Heart left ventricle (tissue), 16 donors: ENCODE measurements around the gene RAD51B. TPM values are rescaled to one million over a fixed set of nuclear protein-coding genes. Genes with fewer than 3 reads are reported as not detected.

Experiments
- ATAC-seq, 4 donors: fragments of 200-7000 bp; cut with Tn5 transposase; one replicate each; pipeline ENCODE4 v1.9.1; 2020 to 2022; ENCODE audit warnings: moderate library complexity in 4 of 4, mild to moderate bottlenecking in 3 of 4, moderate number of reproducible peaks in 1 of 4
- DNase-seq, 5 donors: peaks; one replicate each; pipeline ENCODE4 v3.0.0-alpha.2; 2020
- H3K27ac ChIP-seq, 12 donors: fragments of 200-600 bp; sonication (generic) in 4 of 12; one replicate each; pipeline versions ENCODE4 v1.5.0 to v1.8.0; 2016 to 2022; ENCODE audit warnings: mild to moderate bottlenecking in 2 of 12
- H3K27me3 ChIP-seq, 9 donors: fragments of 200-600 bp; sonication (generic) in 2 of 9; one replicate each; pipeline versions ENCODE4 v1.5.1 to v1.8.0; 2016 to 2022; ENCODE audit warnings: mild to moderate bottlenecking in 3 of 9
- H3K36me3 ChIP-seq, 9 donors: fragments of 200-600 bp; sonication (generic) in 2 of 9; one replicate each; pipeline versions ENCODE4 v1.5.0 to v1.8.0; 2018 to 2022; ENCODE audit warnings: mild to moderate bottlenecking in 2 of 9
- H3K4me1 ChIP-seq, 12 donors: fragments of 200-600 bp; sonication (generic) in 4 of 12; one replicate each; pipeline versions ENCODE4 v1.5.0 to v1.8.0; 2016 to 2022; ENCODE audit warnings: mild to moderate bottlenecking in 3 of 12
- H3K4me3 ChIP-seq, 12 donors: fragments of 200-600 bp; sonication (generic) in 4 of 12; one replicate each; pipeline versions ENCODE4 v1.5.0 to v1.8.0; 2017 to 2022; ENCODE audit warnings: mild to moderate bottlenecking in 9 of 12, moderate library complexity in 4 of 12
- H3K9me3 ChIP-seq, 12 donors: fragments of 200-600 bp; sonication (generic) in 4 of 12; one replicate each; pipeline versions ENCODE4 v1.5.0 to v1.8.0; 2016 to 2022; ENCODE audit warnings: mild to moderate bottlenecking in 1 of 12
- POLR2A ChIP-seq, 2 donors: fragments of 450-650 bp; IDR thresholded peaks; one replicate each; pipeline ENCODE4 v1.6.1; 2017; ENCODE audit warnings: antibody characterized with exemption in 2 of 2, mild to moderate bottlenecking in 2 of 2, moderate library complexity in 2 of 2
- WGBS, 4 donors: extraction: QIAGEN DNeasy Blood & Tissue Kit in 2 of 4; methylation state at CpG; one replicate each; pipeline versions ENCODE4 v1.1.5 to v1.1.7; 2013 to 2018; 5-methylcytosine and 5-hydroxymethylcytosine counted together
- intact Hi-C, 10 donors: fragments of 100-400 bp; cut with DNase I; formaldehyde crosslinking; loops; one replicate each; pipeline versions ENCODE4 v1.11.1 to v1.14.2; 2022
- polyA plus RNA-seq, 2 donors: library from polyadenylated mRNA; stranded (reverse); fragments of 200-250 nt; gene quantifications; one replicate each; pipeline ENCODE4 v1.2.3, GENCODE V29; 2013
- total RNA-seq, 9 donors: library from RNA; depleted of rRNA in 2 of 9; stranded (reverse); fragments of >200 nt in 2 of 9; fragmentation: NEBNext Ultra II Directional in 3 of 9; extraction: Animal tissue kit (Norgen Biotek cat#: 25700) in 3 of 9; gene quantifications; one replicate each; pipeline versions ENCODE4 v1.1.0 to v1.2.4, GENCODE V29; 2016 to 2023
- TF ChIP-seq, protein P1 (sequence below), 12 donors: fragments of 200-600 bp; sonication (generic) in 4 of 12; IDR thresholded peaks; one replicate each; pipeline versions ENCODE4 v1.5.0 to v1.8.0; 2018 to 2022; ENCODE audit warnings: antibody characterized with exemption in 12 of 12, mild to moderate bottlenecking in 5 of 12
- donor health status: ischemic (EF 13 %, LVEDD 7.1; RV severe dilation, severe dysfunction).
- donor health status: healthy with polysubstance abuse.
- donor health status: DM: no; HTN: yes; CAD: no.
- donor health status: DM: no; HTN: no; CAD: no.
- donor health status: ischemic (EF 25% LVEDD 6.9; RV normal size, moderate dysfunction).
- donor health status: ischemic (EF 25% LVEDD 5.7; RV mildly dilated, moderate dysfunction).
- donor health status: healthy.
- donor health status: DM: yes; HTN: yes; CAD: no.
- donor health status: ischemic (EF 35%, LVEDD 5.7; RV mildly dilated, moderate dysfunction).
- donor health status: nonischemic (EF 11% LVEDD 7.7; RV severe dilation, severe dysfunction).
- donor health status: DM: yes; HTN: yes; CAD: no.
- donor health status: PGD.
- donor health status: ischemic (EF 29% LVEDD 5.4; RV normal size, mild dysfunction).
- donor health status: nonischemic (EF 23%, LVEDD 6.1; RV moderate dilation, normal function).

RAD51B gene
- total and polyA plus RNA-seq, 11 donors = 1.3 to 11.3 (median 3.2) TPM

DNA sequence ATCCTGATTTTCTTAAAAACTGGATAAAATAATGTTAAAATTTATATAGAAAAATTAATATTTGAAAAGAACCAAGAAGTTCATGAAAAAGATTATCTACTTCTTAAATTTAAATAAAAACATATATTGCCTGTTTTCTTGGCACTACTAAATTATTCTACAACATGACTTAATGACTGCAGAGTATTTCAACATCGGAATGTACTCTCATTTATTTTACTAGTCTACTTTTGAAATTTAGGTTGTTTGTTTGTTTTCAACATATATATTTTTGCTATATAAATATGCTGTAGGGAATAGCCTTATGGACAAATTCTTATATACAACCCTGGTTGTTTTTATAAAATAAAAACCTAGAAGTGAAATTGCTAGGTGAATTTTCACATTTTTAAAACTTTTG is 231.6 kb downstream of the RAD51B start:
- intact Hi-C loops = no loop called here
- H3K27me3 ChIP-seq = no peaks in the 10 kb centered on the region

GRCh38 chr14:68060198-68060597 is 240.6 kb downstream of the RAD51B start:
- Histone ChIP-seq H3K36me3 (no peaks in the 10 kb centered on the region), H3K27me3 (no peaks in the 10 kb centered on the region), H3K4me3 (no peak overlapping the region), H3K27ac (no peak overlapping the region), H3K4me1 (no peaks in the 10 kb centered on the region), H3K9me3 (peaks cover 0 to 18% (median 9%) of the 10 kb centered on the region in 12 donors)
- TF ChIP-seq POLR2A (IDR thresholded peaks at IDR 0.05) = no peak
- WGBS, 4 donors = 69 to 83% (median 72%) methylated on average over 1 of the region's 1 CpG
- intact Hi-C loops = no loop called here
- no peak for ATAC-seq
- DNase-seq = no peak

More for the DNA sequence above, 231.6 kb downstream of the RAD51B start:
- Histone ChIP-seq H3K9me3 (peaks cover 0 to 3% (median 0%) of the 10 kb centered on the region in 12 donors), H3K4me3 (no peak overlapping the region), H3K36me3 (no peaks in the 10 kb centered on the region), H3K27ac (no peak overlapping the region), H3K4me1 (peaks cover 0 to 8% (median 0%) of the 10 kb centered on the region in 12 donors)
- DNase-seq (no peak), ATAC-seq (no peak)
- WGBS, 4 donors = 93 to 100% (median 97%) methylated on average over 1 of the region's 1 CpG
- no peak for TF ChIP-seq POLR2A (IDR thresholded peaks at IDR 0.05)
- TF ChIP-seq, protein P1, sequence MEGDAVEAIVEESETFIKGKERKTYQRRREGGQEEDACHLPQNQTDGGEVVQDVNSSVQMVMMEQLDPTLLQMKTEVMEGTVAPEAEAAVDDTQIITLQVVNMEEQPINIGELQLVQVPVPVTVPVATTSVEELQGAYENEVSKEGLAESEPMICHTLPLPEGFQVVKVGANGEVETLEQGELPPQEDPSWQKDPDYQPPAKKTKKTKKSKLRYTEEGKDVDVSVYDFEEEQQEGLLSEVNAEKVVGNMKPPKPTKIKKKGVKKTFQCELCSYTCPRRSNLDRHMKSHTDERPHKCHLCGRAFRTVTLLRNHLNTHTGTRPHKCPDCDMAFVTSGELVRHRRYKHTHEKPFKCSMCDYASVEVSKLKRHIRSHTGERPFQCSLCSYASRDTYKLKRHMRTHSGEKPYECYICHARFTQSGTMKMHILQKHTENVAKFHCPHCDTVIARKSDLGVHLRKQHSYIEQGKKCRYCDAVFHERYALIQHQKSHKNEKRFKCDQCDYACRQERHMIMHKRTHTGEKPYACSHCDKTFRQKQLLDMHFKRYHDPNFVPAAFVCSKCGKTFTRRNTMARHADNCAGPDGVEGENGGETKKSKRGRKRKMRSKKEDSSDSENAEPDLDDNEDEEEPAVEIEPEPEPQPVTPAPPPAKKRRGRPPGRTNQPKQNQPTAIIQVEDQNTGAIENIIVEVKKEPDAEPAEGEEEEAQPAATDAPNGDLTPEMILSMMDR (IDR thresholded peaks at IDR 0.05) = no peak

DNA sequence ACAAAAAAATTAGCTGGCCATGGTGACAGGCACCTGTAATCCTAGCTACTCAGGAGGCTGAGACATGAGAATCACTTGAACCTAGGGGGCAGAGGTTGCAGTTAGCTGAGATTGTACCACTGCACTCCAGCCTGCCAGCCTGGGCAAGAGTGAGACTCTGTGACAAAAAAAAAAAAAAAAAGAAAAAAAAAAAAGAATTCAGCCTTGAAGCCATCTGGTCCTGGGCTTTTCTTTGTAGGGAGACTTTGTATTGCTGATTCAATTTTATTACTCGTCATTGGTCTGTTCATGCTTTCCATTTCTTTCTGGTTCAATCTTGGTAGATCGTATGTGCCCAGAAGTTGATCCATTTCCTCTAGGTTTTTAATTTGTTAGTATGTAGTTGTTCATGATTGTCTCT is 243.1 kb downstream of the RAD51B start:
- peaks cover 0 to 18% (median 9%) of the 10 kb centered on the region in 12 donors for H3K9me3 ChIP-seq
- H3K4me3 ChIP-seq = no peak overlapping the region
- intact Hi-C loops = no loop called here
- DNase-seq (no peak), ATAC-seq (no peak)
- H3K27ac ChIP-seq = no peak overlapping the region
- WGBS, 4 donors = 96 to 99% (median 98%) methylated on average over 2 of the region's 2 CpGs
- H3K27me3 ChIP-seq = no peaks in the 10 kb centered on the region
- H3K36me3 ChIP-seq = no peaks in the 10 kb centered on the region
- no peaks in the 10 kb centered on the region for H3K4me1 ChIP-seq
- TF ChIP-seq POLR2A (IDR thresholded peaks at IDR 0.05) = no peak
- TF ChIP-seq, protein P1 (IDR thresholded peaks at IDR 0.05) = no peak

DNA sequence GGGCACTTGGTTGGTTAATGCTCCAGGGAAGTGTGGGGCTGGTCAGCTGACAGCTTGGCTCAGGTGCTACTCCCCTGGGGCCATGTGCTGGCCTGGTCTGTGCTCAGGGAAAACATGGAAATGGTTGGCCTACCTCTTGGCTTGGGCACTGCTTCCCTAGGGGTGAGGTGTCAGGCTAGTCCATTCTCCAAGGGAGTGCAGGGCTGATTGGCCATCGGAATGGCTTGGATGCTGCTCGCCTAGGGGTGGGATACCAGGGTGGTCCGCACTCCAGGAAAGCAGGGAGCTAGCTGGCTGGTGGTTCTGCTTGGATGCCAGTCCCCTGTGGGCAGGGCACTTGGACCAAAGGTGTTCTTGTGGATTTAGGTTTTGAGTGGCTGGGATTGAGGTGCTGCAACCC is 245.7 kb downstream of the RAD51B start:
- 92 to 99% (median 96%) methylated on average over 3 of the region's 3 CpGs for WGBS, 4 donors
- intact Hi-C loops = no loop called here
- Histone ChIP-seq H3K4me3 (no peak overlapping the region), H3K27ac (no peak overlapping the region), H3K9me3 (peaks cover 0 to 39% (median 15%) of the 10 kb centered on the region in 12 donors), H3K4me1 (no peaks in the 10 kb centered on the region), H3K36me3 (no peaks in the 10 kb centered on the region), H3K27me3 (no peaks in the 10 kb centered on the region)
- ATAC-seq = no peak
- TF ChIP-seq, protein P1 (IDR thresholded peaks at IDR 0.05) = no peak
- no peak for TF ChIP-seq POLR2A (IDR thresholded peaks at IDR 0.05)
- no peak for DNase-seq
